KMS-11 (cell line): ENCODE measurements around the gene RGS11.

Experiments used
- H2AFZ ChIP-seq: fragments of 200-600 bp; sonication (generic); 2 replicates; pipeline ENCODE4 v1.6.1; 2016; ENCODE audit warnings: antibody characterized with exemption, mixed run types, low read depth
- H3K27ac ChIP-seq: fragments of 200-600 bp; sonication (generic); 2 replicates; pipeline ENCODE4 v1.6.1; 2016; ENCODE audit warnings: mild to moderate bottlenecking, mixed run types
- H3K27me3 ChIP-seq: fragments of 200-600 bp; sonication (generic); 2 replicates; pipeline ENCODE4 v1.6.1; 2017; ENCODE audit warnings: mild to moderate bottlenecking, low read depth, mixed run types, moderate library complexity; ENCODE audit not compliant: insufficient read depth
- H3K36me3 ChIP-seq: fragments of 200-600 bp; sonication (generic); 2 replicates; pipeline ENCODE4 v1.6.1; 2017; ENCODE audit warnings: mild to moderate bottlenecking, mixed run types; ENCODE audit not compliant: insufficient read depth
- H3K4me1 ChIP-seq: fragments of 200-600 bp; sonication (generic); 2 replicates; pipeline ENCODE4 v1.6.1; 2016; ENCODE audit warnings: mild to moderate bottlenecking, low read depth, mixed run types; ENCODE audit not compliant: poor library complexity, severe bottlenecking
- H3K4me2 ChIP-seq: fragments of 200-600 bp; sonication (generic); 2 replicates; pipeline ENCODE4 v1.7.0; 2016; ENCODE audit warnings: mild to moderate bottlenecking, mixed run types
- H3K4me3 ChIP-seq: fragments of 200-600 bp; sonication (generic); IDR thresholded peaks from 2 replicates; pipeline ENCODE4 v1.6.1; 2017; ENCODE audit warnings: low read depth, low read length, mixed read lengths; ENCODE audit not compliant: insufficient read depth
- H3K79me2 ChIP-seq: fragments of 200-600 bp; sonication (generic); 2 replicates; pipeline ENCODE4 v1.6.1; 2016; ENCODE audit warnings: low read depth, mixed run types; ENCODE audit not compliant: insufficient read depth
- H3K9ac ChIP-seq: fragments of 200-600 bp; sonication (generic); 2 replicates; pipeline ENCODE4 v1.6.1; 2016; ENCODE audit warnings: mild to moderate bottlenecking, mixed run types
- H4K20me1 ChIP-seq: fragments of 200-600 bp; sonication (generic); 2 replicates; pipeline ENCODE4 v1.6.1; 2016; ENCODE audit warnings: mild to moderate bottlenecking, mixed run types; ENCODE audit not compliant: insufficient read depth
- TF ChIP-seq, protein P1 (sequence below): fragments of 200-600 bp; sonication (generic); conservative IDR thresholded peaks from 2 replicates; pipeline ENCODE4 v1.6.1; 2017; ENCODE audit warnings: low read depth, mild to moderate bottlenecking, antibody characterized with exemption, low read length, moderate library complexity, mixed read lengths

RGS11 gene

DNA sequence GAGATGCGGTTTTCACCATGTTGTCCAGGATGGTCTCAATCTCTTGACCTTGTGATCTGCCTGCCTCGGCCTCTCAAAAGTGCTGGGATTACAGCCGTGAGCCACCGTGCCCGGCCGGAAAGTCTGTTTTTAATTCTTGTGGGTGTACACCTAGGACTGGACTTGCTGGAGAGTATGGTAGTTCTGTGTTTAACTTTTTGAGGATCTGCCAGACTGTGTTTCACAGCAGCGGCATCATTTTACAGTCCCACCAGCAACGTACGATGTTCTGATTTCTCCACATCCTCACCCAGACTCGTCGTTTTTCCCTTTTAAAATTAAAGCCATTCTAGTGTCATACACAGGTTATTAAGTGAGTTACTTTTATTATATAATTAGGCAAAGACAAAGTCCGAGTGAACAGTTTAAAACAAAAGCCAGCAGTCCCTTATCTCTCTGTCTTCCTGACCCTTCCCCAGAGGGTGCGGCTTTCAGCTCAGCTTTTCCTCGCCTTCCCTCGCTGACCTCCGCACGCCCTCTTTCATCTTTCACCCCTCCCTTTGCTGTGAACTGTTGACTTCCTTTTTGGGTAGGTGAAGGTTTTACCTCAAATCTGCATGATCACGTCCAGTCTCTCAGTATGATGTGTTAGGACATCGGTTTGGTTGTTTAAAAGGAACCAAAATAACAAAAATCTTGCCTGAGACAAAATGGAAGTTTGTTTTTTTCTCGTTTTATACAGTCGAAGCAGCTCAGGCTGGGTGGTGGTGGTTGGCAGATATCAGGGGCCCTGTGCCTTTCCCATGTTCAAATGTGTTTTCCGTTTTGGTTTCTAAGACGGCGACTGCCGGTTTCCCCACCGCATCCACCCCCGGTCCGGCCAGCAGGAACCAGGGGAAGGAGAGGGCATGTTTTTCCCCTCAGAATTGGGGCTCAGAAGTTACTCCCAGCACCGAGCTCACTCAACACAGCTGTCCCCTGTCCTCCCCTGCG lies 23.1 kb downstream of the RGS11 start:
- no peaks in the 10 kb centered on the region for H3K36me3 ChIP-seq
- no peak overlapping the region for H2AFZ ChIP-seq
- H3K4me2 ChIP-seq: no peak overlapping the region
- H4K20me1 ChIP-seq: no peaks in the 10 kb centered on the region
- no peak overlapping the region for H3K4me3 ChIP-seq
- TF ChIP-seq, protein P1, sequence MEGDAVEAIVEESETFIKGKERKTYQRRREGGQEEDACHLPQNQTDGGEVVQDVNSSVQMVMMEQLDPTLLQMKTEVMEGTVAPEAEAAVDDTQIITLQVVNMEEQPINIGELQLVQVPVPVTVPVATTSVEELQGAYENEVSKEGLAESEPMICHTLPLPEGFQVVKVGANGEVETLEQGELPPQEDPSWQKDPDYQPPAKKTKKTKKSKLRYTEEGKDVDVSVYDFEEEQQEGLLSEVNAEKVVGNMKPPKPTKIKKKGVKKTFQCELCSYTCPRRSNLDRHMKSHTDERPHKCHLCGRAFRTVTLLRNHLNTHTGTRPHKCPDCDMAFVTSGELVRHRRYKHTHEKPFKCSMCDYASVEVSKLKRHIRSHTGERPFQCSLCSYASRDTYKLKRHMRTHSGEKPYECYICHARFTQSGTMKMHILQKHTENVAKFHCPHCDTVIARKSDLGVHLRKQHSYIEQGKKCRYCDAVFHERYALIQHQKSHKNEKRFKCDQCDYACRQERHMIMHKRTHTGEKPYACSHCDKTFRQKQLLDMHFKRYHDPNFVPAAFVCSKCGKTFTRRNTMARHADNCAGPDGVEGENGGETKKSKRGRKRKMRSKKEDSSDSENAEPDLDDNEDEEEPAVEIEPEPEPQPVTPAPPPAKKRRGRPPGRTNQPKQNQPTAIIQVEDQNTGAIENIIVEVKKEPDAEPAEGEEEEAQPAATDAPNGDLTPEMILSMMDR: no peak
- no peak overlapping the region for H3K27ac ChIP-seq
- H3K9ac ChIP-seq: no peak overlapping the region
- no peaks in the 10 kb centered on the region for H3K4me1 ChIP-seq
- no peaks in the 10 kb centered on the region for H3K79me2 ChIP-seq
- H3K27me3 ChIP-seq: no peaks in the 10 kb centered on the region

- no peaks in the 10 kb centered on the region for H4K20me1 ChIP-seq
- H3K4me2 ChIP-seq: no peak overlapping the region
- H3K36me3 ChIP-seq: no peaks in the 10 kb centered on the region
- no peak overlapping the region for H3K4me3 ChIP-seq
- H3K4me1 ChIP-seq: no peaks in the 10 kb centered on the region
- H3K79me2 ChIP-seq: no peaks in the 10 kb centered on the region
- TF ChIP-seq, protein P1: no peak
- no peak overlapping the region for H3K27ac ChIP-seq
- no peak overlapping the region for H2AFZ ChIP-seq
- H3K9ac ChIP-seq: no peak overlapping the region
- no peaks in the 10 kb centered on the region for H3K27me3 ChIP-seq
These were observed 26.3 kb downstream of the RGS11 start for GRCh38 chr16:249431-249830.

DNA sequence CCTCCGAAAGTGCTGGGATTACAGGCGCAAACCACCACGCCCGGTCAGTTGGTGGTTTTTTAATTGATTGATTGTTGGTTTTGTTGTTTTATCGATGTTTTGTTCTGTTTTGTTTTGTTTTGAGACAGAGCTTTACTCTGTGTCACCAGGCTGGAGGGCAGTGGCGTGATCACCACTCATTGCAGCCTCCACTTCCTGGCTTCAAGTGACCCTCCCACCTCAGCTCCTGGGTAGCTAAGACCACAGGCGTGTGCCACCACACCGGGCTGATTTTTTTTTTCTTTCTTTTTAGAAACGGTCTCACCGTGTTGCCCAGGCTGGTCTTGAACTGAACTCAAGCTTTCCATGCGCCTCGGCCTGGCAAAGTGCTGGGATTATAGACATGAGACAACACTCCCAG lies 28.7 kb downstream of the RGS11 start:
- Histone ChIP-seq H4K20me1 (no peaks in the 10 kb centered on the region), H2AFZ (no peak overlapping the region), H3K4me1 (no peaks in the 10 kb centered on the region), H3K4me3 (no peak overlapping the region), H3K4me2 (no peak overlapping the region), H3K27me3 (no peaks in the 10 kb centered on the region), H3K27ac (no peak overlapping the region), H3K79me2 (no peaks in the 10 kb centered on the region), H3K36me3 (no peaks in the 10 kb centered on the region), H3K9ac (no peak overlapping the region)
- TF ChIP-seq, protein P1: no peak

DNA sequence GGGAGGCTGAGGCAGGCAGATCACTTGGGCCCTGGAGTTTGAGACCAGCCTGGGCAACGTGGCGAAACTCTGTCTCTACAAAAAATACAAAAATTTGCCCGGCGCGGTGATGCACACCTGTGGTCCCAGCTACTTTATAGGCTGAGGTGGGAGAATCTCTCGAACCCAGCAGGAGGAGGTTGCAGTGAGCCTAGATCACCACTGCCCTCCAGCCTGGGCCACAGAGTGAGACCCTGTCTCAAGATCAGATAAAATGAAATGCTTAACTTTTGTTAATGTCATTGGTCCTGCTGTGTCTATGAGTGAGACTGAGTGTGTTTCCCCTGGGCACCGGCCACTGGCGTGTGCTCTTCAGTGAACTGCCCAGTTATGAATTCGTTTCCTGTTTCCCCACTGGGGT lies 30.6 kb downstream of the RGS11 start:
- TF ChIP-seq, protein P1: no peak
- no peaks in the 10 kb centered on the region for H4K20me1 ChIP-seq
- H3K36me3 ChIP-seq: no peaks in the 10 kb centered on the region
- H3K27ac ChIP-seq: no peak overlapping the region
- H3K9ac ChIP-seq: no peak overlapping the region
- no peak overlapping the region for H3K4me3 ChIP-seq
- H3K27me3 ChIP-seq: no peaks in the 10 kb centered on the region
- H3K4me1 ChIP-seq: peaks cover 9% of the 10 kb centered on the region
- no peaks in the 10 kb centered on the region for H3K79me2 ChIP-seq
- no peak overlapping the region for H3K4me2 ChIP-seq
- H2AFZ ChIP-seq: no peak overlapping the region
